Measurements from ENCODE around the gene CDC14A.

The CDC14A gene

DNA sequence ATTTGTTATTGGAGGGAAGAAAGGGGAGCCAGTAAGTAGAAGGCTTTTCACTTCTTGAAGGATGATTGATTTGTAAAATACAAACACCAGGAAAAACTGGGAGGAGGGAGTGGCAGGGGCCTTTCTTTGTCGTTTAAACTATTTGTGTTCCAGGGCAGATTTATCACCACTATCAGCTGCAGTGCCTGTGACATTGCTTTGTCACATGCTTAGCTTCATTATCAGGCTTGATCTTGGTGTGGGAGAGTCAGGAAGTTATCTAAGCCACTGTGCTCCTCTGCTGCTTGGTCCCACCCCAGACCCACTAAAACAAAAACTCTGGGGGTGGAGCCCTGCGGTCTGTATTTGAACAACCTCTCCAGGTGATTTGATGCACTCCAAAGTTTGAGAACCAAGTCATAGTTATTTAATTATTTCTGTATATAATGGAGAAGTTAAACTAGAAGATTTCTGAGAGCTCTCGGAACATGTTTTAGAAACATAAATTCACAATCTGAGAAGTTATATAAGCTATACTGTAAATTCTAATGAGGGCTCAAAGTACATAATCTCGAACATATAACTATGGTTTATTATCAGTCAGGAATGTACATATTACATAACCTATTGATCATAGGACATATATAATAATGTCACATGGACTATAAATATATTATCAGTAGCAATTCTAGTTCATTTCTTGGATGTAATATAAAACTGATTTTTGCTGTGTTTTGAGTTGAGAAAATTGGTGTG lies 87.9 kb downstream of the CDC14A start:
- peaks cover 16% of the 10 kb centered on the region for H3K4me1 ChIP-seq
- peaks cover 6% of the 10 kb centered on the region for H3K36me3 ChIP-seq
- no peak overlapping the region for H3K4me3 ChIP-seq (ENCODE audit: low read depth, low read length)
- peak; percentile 27 for DNase-seq
- TF ChIP-seq, protein P1, sequence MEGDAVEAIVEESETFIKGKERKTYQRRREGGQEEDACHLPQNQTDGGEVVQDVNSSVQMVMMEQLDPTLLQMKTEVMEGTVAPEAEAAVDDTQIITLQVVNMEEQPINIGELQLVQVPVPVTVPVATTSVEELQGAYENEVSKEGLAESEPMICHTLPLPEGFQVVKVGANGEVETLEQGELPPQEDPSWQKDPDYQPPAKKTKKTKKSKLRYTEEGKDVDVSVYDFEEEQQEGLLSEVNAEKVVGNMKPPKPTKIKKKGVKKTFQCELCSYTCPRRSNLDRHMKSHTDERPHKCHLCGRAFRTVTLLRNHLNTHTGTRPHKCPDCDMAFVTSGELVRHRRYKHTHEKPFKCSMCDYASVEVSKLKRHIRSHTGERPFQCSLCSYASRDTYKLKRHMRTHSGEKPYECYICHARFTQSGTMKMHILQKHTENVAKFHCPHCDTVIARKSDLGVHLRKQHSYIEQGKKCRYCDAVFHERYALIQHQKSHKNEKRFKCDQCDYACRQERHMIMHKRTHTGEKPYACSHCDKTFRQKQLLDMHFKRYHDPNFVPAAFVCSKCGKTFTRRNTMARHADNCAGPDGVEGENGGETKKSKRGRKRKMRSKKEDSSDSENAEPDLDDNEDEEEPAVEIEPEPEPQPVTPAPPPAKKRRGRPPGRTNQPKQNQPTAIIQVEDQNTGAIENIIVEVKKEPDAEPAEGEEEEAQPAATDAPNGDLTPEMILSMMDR (IDR thresholded peaks at IDR 0.05; ENCODE audit: low read depth, low read length): no peak
- H3K9me3 ChIP-seq: no peaks in the 10 kb centered on the region
- no peaks in the 10 kb centered on the region for H3K27me3 ChIP-seq

DNA sequence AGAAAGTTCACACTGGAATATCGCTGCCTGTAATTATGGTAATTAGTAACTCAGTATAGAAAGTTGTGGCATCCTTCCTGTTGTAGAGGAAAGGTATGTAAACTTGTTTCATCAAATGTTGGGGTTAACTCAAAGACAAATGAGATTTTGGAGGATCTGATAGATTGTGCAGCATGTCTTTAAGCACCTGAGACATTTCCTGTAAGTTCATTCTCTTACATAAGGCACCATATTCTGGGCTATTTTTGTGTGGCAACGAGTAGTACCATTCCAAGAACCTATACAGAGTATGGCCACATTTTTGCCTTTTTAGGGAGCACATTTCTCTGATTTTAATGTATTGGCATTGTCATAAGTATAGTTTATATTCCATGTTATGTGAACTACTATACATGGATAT lies 88.8 kb downstream of the CDC14A start:
- Histone ChIP-seq H3K36me3 (peaks cover 6% of the 10 kb centered on the region), H3K4me3 (ENCODE audit: low read depth, low read length) (no peak overlapping the region)

DNA sequence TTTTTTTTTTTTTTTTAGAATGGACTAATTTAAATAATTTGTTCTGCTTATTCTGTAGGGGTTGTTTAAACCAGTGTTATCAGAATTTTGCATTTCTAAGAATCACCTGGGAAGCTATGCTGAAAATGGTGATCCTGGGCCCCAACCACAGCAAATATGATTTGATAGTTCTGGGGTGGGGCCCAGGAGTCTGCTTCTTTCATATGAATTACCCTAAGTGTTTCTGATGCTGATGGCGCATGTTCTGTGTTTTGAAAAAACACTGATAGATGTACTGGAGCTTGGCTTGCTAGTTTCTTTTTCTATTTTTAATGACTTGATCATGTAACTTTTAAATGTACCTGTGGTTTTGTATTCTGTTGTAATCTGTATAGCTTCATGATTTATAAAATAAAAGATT lies 89.3 kb downstream of the CDC14A start:
- TF ChIP-seq, protein P1 (IDR thresholded peaks at IDR 0.05; ENCODE audit: low read depth, low read length): no peak
- no peak overlapping the region for H3K4me3 ChIP-seq (ENCODE audit: low read depth, low read length)
- no peak for DNase-seq
- peaks cover 16% of the 10 kb centered on the region for H3K4me1 ChIP-seq
- H3K9me3 ChIP-seq: no peaks in the 10 kb centered on the region
- peaks cover 6% of the 10 kb centered on the region for H3K36me3 ChIP-seq
- H3K27me3 ChIP-seq: no peaks in the 10 kb centered on the region

More for the DNA sequence above, 88.8 kb downstream of the CDC14A start:
- no peak for DNase-seq
- TF ChIP-seq, protein P1 (IDR thresholded peaks at IDR 0.05; ENCODE audit: low read depth, low read length): no peak
- Histone ChIP-seq H3K4me1 (peaks cover 16% of the 10 kb centered on the region), H3K9me3 (no peaks in the 10 kb centered on the region), H3K27me3 (no peaks in the 10 kb centered on the region)

DNA sequence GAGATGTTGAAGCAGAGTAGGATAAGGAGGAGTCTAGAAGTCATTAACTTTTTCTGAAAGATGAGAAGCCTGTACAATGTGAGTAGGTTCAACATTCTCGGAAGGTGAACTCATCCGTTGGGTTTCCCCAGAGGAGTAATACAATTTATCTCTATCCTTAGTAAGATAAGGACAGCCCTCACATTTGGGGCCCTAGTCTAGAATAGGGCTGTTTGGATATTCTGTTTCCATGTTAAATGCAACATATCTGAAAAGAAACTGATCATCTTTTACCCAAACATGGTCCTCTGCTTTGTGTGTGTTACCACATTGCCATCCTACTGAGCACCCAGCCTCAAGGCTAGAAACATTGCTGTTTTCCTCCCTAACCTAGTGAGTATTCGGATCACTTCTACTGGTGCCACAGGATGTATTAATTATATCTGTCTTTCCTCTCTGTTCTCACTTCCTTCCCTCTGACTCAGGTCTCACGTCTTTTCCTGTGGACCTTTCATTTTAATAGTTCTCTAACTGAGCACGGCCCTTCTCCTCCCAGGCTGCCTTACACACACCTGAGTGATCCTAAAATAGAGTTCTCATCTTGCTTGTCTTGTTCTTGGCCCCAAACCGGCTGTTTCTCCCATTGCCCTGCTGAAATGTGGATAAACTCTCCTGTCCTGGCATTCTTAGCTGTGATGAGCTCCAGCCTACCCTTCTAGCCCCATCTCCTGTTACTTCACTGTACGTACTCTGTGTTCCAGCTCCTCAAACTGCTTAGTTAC lies 91.7 kb downstream of the CDC14A start:
- H3K9me3 ChIP-seq: no peaks in the 10 kb centered on the region
- TF ChIP-seq, protein P1 (IDR thresholded peaks at IDR 0.05; ENCODE audit: low read depth, low read length): no peak
- no peaks in the 10 kb centered on the region for H3K27me3 ChIP-seq
- no peak for DNase-seq
- peaks cover 6% of the 10 kb centered on the region for H3K36me3 ChIP-seq
- H3K4me1 ChIP-seq: peaks cover 16% of the 10 kb centered on the region
- H3K4me3 ChIP-seq (ENCODE audit: low read depth, low read length): no peak overlapping the region

DNA sequence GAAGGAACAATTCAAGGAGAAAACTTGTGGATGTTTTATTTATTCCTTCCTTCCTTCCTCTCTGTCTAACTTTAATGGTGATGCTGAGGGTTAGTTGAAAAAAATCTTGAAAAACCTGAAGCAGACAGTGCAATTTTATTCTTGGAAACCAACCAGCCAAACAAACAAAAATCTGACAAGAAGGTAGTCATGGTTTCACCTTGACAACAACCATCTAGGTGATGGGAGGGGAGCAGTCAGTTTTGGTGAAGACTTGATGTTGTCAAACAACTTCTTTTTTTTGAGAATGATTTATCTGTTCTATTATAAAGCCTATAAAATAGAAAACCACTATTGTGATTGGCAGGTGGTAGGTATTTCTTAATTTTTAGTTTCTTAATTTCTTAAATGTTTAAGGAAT lies 93.3 kb downstream of the CDC14A start:
- H3K4me3 ChIP-seq (ENCODE audit: low read depth, low read length): no peak overlapping the region
- no peaks in the 10 kb centered on the region for H3K9me3 ChIP-seq
- TF ChIP-seq, protein P1 (IDR thresholded peaks at IDR 0.05; ENCODE audit: low read depth, low read length): no peak
- no peak for DNase-seq
- H3K4me1 ChIP-seq: peaks cover under 1% of the 10 kb centered on the region
- peaks cover 9% of the 10 kb centered on the region for H3K36me3 ChIP-seq
- no peaks in the 10 kb centered on the region for H3K27me3 ChIP-seq

DNA sequence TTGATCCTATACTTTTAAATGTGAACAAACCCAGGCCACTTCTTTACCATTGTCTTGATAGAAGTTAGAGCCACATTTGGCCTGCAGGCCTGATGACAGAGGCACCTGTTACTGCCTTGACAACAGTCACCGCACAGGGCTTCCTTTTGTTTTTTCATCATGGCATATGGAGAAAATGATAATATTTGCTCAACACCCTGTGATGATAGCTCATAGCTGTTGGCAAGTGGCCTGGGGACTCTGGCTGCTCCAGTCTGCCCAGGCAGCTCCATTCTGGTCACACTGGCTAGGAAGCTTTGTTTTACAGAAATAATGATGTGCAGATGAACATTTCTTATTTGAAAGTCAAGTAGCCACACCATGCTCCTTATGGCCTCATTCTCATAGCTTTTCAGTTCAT lies 96.1 kb downstream of the CDC14A start:
- Histone ChIP-seq H3K9me3 (no peaks in the 10 kb centered on the region), H3K4me1 (no peaks in the 10 kb centered on the region), H3K36me3 (peaks cover 8% of the 10 kb centered on the region), H3K4me3 (ENCODE audit: low read depth, low read length) (no peak overlapping the region), H3K27me3 (no peaks in the 10 kb centered on the region)
- TF ChIP-seq, protein P1 (IDR thresholded peaks at IDR 0.05; ENCODE audit: low read depth, low read length): no peak
- DNase-seq: no peak

Measured in BE2C (cell line).